ENCODE data around the gene SNX9.

DNA sequence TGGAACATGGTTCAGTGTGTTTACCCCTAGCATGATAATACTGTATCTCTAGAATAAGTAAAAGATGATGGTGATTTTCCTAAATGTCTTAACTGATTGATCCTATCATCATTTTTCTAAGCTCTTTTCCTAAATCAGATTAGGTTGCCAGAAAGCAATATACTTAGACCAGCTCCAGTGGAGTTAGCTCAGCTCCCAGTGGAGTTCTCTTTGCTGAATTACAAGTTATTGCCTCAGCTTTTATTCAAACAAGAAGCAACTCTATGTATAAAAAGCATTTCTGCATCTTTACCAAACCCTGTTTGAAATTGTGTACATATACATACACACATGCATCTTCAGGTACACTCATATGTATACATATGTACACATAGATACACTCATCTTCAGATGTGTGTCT, 44.9 kb downstream of the SNX9 start:
- TF ChIP-seq, protein P1, sequence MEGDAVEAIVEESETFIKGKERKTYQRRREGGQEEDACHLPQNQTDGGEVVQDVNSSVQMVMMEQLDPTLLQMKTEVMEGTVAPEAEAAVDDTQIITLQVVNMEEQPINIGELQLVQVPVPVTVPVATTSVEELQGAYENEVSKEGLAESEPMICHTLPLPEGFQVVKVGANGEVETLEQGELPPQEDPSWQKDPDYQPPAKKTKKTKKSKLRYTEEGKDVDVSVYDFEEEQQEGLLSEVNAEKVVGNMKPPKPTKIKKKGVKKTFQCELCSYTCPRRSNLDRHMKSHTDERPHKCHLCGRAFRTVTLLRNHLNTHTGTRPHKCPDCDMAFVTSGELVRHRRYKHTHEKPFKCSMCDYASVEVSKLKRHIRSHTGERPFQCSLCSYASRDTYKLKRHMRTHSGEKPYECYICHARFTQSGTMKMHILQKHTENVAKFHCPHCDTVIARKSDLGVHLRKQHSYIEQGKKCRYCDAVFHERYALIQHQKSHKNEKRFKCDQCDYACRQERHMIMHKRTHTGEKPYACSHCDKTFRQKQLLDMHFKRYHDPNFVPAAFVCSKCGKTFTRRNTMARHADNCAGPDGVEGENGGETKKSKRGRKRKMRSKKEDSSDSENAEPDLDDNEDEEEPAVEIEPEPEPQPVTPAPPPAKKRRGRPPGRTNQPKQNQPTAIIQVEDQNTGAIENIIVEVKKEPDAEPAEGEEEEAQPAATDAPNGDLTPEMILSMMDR (IDR thresholded peaks at IDR 0.05), result no peak
- no peak for TF ChIP-seq EZH2 (IDR thresholded peaks at IDR 0.05; ENCODE audit: borderline replicate concordance, insufficient read depth, low read depth, low read length, poor library complexity, severe bottlenecking)

All from B cell (primary cell).